HG03095 (cell line): ENCODE measurements around the gene RPL23.

Source experiments
- ATAC-seq: cut with Tn5 transposase; IDR thresholded peaks from one replicate; pipeline ENCODE4 v1.9.1; 2021; ENCODE audit warnings: moderate library complexity; ENCODE audit not compliant: unreplicated experiment

The RPL23 gene

DNA sequence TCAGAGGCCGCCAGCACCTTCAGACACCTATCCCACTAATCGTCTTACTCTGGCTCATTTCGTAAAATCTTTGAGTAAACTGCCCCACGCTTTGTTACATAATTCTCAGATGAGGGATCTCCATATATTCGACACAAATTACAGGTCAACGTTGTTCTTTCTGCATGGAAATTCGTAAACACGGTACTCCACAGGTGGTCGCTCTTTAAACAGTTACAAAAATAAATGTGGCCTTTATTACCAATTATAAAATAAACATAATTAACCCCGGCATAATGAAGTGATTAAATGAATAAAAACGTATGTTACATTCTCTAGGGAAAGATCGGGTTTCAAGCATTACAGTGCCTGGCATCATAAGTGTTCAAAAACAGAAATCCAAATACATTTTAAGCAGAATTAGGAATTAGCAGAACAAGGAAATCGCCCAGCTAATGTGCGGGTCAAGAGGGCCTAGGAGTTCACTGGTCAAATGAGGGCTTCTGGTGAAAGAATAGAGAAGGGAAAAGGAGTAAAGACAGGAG lies 53.2 kb downstream of the RPL23 start:
- no peak for ATAC-seq

DNA sequence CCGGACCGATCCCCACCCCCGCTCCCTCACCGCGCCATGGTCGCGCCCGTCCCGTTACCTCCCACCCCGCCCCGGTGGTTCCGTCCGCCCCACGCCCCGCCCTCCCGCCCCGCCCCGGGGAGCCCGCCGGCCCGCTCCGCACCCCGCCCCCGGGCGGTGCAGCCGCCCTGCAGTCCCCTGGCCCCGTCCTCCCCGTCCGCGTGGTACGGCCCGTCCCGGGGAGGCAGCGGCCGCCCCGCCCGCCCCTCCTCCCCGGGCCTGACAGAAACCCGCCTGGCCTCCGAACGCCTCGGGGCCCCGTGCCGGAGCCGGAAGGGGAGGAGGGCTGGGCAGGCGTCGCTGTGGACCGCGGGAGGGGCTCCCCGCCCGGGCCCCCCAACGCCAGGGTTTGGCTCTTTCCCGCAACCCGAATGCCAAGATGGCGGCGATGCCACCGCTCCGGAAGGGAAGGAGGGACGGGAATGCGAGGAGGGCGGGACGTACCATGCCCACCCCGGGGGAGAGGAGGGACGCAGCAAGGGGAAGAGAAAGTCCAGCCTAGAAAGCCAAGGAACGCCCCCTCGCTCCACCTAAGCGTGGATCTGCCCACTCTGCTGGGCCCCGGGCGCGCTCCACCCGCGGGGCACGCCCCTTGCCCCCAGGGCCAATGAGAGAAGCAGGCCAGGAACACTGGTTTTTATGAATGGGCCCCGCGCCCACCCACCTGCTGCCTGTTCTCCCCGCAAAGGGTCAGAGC lies 53.9 kb downstream of the RPL23 start, which contains the start of gene PIP4K2B:
Gene PIP4K2B (minus strand): TSS at position 56 of the 736 bp plus-strand sequence. CDS start 132 bp downstream, outside the sequence.
- ATAC-seq, result peak; percentile 74

DNA sequence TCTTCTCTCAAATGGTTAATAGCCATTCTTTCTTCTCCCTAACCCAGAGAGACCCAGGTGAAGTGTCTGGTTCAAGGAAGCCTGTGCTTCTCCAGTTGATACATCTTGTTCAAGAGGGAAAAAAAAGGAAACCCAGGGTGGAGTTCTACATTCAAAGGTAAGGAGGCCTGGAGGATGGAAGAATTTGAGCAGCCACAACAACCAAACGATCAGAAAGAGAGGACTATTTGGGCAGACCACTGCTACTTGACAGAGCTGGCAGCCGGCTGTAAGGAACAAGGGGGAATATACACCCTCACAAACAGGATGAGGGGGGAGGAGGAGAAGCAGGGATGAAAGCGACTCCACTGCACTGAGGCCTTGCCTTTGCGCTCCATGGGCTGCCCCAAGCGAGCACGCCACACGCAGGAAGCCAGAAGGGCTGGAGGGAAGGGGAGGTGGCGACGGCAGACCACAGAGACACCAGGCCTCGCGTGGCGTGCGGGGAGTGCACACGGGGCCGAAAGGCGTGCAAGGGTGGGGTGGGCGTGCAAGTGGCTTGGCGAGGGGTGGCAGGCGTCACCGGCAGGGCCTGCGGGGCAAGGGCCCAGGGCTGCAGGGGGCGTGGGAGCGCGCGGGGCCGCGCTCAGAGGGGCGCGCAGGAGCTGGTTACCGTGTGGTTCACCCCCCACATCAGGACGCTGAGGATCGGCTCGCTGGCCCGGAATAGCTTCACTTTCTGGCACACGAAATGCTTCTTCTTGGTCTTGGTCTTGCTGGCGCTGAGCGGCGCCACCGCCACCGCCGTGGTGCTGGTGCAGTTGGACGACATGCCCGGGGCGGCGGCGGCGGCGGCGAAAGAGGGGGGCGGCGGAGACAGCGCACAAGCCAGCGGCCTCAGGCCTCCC lies 54.7 kb downstream of the RPL23 start:
- peak; percentile 15 for ATAC-seq
